HG03139 (cell line): ENCODE results near the gene ZNF341.
"Not testable (repeated sequence)": the region's sequence is repeated elsewhere in the genome, so short reads cannot be mapped to it uniquely, and the experiment has no call there.

Experiments used
- ATAC-seq: cut with Tn5 transposase; IDR thresholded peaks from one replicate; pipeline ENCODE4 v1.9.1; 2021; ENCODE audit not compliant: unreplicated experiment

ZNF341 gene

DNA sequence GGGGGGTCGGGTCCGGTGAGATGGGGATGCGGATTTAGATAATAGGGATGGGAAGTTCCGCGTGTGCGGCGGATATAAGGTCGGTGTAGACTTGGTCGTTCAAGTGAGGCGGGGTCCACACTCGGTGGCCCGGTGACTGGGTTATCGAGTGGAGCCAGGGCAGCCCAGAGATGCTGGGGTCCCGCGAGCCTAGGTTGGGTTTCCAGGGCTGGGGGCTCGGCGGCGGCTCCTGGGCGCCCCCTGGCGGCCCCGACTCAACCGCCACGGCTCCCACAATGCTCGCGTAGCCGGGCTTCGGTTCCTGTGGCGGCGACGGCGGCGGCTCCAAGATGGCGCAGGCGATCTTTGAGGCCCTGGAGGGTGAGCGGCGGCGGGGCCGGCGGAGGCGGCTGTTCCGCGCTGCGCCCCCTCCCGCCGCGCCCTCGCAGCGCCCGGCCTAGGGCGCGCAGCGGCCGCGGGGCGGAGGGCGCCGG, at the start of gene ZNF341:
ZNF341 (plus strand) TSS at position 304 of the 473 bp plus-strand sequence; CDS start at position 330, 26 bp downstream.
- peak; percentile 57 for ATAC-seq

DNA sequence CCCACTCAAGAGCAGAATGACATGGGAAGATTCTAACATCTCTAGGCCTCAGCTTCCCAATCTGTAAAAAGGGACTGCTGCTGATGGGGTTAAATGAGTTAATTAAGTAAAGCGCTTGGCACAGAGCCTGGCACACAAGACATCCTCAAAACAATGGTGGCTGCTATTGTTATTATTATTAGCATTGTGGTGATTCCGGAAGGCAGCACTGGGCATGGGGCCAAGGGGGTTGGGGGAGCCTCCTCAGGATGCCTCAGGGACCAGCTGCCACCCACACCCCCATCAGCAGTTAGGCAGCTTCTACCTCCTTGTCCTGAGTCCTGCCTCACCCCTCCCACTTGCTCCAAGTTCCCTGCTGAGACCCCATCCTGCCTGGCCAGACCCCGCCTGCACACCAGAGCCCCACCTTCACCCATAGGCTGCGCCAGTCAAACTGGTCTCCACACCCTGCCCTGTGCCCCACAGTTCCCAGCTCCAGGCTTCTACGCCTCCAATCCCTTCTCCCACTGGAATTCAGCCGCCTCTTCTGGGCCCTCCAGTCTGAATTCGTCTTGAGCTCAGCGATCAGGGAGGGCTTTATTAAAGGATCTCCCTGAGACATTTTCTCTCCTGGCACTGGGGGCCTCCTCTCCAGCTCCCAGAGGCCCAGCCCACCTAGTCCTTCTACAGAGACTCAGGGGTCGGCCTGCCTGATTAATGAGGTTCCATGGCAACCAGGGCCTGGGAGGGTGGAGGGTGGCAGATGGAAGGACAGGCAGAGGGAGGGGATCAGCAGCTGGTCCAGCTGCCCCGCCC, 47.1 kb upstream of the ZNF341 start:
- ATAC-seq = no peak

DNA sequence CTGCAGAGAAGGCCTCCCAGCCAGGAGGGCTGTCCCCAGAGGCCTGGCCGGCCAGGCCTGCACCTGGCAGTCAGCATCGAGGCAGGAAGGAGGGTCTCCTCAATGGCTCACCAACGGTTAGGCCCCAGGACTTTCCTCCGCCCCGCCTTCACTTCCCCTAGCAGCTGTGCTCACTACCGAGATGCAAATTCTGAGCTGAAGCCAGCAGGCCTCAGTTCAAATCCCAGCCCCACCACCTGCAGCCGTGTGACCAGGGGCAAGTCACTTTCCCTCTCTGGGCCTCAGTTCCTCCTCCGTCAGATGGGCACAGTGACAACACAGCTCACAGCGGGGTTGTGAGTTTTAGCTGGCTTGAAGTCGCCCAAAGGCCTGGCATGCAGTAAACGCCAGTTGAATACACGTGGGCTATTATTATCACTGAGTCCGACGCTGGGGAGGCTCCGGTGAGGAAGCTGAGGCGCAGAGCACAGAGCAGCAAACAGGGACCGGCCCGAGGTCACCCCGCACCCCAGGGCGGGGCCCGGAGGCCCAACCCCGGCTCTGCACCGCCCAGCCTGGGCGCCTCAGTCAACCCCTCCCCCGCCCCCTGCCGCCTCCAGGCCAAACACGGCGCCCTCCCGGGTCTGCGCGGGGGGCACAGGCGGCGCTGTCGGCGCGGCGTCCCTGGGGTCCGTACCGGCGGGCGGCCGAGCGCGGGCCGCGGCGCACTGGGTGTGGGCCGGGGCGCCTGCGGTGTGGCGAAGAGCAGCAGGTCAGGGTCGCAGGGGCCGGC, 46.3 kb upstream of the ZNF341 start:
- no peak for ATAC-seq

DNA sequence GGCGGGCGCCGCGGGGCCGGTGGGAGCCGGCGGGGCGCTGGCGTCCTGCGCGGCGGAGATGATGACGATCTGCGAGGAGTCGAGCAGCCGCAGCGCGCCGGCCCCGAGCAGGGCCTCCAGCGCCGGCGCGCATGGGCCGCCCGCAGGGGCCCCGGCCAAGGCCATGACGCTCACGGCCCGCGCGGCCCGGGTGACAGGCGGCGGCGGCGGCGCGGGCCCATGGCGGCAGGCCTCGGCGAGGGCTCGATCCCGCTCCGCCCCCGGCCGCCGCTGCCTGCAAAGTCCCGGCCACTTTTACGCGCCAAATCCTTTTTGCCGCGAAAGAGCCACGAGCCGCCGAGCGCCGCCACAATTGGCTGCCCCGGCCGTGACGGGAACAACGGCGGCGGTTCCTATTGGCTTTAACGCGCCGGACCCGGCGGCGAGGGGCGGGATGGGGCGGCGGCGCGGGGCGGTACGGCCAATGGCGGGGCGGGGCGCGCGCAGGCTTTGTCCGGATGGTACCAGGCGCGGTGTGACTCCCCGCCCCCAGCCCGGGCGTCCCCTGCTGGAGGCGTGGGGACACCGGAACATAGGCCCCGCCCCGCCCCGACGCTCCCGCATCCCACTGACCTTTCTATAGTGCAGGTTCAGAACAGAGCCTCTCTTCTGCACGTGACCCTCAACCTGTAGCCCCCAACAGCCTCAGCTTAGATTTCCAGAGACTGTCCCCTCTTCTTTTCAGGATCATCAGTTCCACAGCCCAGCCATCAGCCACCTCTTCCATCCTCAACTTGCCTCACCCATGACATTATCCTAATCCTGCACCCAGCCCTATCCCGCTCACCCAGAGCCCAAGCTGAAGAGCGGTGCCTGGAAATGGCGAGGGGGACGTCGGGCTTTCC, 45.5 kb upstream of the ZNF341 start, which contains the start of gene E2F1:
E2F1 (minus strand) TSS at position 286 of the 884 bp plus-strand sequence; CDS start at position 165, 121 bp downstream.
- ATAC-seq = peak; percentile 80

DNA sequence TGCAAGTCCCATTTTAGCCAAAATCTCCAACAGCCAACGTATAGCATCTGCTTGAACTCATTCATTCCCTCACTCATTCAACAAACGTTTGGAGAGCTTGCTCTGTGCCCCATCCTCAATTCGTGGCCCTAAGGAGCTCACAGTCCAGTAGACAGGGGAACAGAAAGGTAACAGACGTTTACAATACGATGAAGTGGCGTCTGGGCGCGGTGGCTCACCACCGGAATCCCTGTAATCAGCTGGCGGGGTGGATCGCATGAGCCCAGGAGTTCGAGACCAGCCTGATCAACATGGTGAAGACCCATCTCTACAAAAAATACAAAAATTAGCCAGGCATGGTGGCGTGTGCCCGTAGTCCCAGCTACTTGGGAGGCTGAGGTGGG, 44.8 kb upstream of the ZNF341 start:
- ATAC-seq = no peak

DNA sequence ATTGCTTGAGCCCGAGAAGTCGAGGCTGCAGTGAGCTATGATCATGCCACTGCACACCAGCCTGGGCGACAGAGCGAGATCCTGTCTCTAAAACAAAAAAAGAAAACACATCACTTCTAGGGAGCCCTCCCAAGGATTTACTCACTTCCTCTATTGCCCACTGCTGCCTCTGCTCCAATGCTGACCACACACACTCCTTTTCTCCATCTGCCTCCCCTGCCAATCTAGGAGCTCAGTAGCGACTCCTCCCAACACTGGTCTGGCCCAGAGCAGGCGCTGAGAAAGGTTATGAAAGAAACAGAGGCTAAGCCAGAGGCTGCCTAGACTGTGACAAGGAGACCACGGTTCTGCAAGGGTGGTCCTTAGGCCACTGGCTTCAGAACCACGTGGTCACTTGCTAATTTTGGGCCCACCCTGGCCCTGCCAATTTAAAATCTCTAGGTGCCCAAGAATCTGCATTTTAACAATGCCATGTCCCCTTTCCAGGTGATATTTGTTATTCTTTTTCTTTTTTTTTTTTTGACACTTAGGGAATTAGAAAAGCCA, 44.4 kb upstream of the ZNF341 start:
- ATAC-seq = no peak

DNA sequence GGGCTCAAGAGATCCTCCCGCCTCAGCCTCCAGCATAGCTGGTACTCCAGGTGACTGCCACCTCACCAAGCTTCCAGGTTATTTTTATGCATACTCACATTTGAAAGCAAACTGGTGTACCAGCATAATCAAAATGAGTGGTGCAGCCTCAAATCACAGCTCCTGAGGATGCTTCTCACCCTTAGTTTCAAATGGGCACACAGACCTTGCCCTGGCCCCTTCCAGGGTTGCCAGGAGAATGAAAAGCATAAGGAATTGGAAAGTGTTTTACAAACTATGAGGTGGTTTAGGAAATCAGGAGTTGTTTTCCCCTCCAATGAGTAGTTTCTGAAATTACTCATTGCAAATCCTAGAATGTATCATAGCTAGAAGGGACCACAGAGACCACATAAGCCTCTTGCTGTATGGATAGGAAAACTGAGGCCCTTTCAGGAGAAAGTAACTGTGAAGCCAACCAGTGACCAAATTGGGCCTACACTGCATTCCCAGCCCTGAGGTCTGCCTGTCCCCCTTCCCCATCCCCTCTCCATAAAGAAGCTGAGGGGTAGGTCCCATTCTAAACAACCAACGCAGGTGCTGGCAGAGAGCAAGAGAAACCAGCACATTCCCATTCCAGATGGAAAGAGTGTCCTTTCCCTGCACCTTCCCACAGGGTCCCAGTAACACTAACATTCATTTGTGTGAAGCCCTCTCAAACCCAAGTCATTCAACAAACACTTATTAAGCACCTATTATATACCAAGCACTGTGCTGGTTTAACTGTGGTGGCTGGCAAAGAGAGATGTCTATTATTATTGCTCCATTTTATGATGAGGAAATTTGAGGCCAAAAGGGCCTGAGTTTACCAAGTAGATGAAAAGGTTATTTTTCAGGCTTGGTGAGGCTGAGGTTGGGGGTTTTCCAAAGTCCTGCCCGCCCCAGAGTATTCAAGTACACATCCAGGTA, 43.5 kb upstream of the ZNF341 start:
- no peak for ATAC-seq

DNA sequence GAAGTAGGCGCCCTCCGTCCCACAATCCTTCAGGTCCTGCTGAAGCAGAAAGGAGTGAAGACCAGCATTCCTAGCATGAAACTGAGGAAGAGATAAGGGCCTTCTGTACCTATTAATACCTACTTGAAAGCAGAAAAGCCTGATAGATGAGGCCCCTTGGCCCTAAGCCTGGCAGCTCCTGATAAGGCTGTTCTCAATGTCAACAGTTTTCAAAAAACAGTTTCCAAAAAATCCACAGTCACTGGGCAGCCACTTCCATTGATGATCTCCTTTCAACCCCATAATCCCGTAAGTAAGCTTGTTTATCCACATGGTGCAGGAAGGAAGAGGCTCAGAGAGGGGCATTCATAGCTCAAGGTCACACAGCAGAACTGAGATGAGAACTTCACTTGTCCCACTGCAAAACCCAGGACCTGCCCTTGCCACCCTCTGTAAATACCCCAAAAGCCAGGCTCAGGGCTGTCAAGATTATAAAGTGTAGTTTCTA, 42.8 kb upstream of the ZNF341 start:
- no peak for ATAC-seq

DNA sequence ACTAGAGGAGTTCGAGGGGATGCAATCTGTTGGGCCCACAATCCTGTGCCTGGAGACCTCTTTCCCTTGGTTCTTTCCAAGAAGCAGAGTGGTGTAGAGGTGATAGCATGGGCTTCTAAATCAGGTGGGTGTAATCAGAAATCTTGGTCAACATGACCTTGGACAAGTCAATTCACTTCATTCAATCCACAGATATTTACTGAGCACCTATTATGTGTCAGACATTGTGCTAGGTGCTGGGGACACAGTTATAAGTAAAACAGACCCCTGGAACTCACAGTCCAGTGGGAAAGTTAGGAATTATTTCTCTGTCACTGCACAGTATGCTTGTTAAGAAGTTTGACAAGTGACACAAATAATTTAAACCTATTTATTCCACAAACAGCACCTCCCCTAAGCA, 42.3 kb upstream of the ZNF341 start:
- no peak for ATAC-seq

DNA sequence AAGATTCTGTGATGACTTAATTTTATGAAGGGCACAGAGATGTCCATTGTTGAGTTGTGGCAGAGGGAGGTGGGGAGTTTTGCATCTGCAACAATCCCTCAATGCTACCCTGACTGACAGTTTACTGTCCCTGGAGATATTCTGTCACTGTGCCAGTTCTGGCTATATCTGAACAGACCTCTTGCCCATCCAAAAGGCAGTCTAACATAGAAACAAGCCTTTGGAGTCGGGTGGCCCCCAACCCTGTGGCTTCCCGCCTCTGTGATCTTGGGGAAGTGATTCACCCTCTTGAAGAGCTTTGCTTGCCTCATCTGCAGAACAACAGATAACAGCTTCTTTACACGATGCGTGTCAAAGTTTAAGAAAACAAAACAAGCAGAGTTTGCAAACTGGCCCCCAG, 41.8 kb upstream of the ZNF341 start:
- no peak for ATAC-seq

DNA sequence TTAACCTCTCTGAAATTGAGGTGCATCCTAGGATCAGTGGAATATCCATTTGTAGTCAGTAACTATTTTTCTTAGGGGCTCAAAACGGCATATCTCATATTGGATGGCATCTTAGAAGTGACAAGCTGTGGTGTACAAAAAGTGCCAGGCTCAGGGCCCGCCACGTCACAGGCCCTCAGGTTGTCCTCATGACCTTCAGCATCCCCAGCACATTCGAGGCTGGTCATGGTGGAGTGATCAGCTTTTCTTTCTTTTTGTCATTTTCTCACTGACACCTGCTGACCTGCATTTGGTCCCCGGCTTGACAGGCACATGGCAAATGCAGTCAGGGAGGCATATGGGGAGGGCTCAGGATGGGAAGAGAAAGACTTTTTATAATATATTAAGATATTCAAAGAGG, 38.5 kb upstream of the ZNF341 start:
- no peak for ATAC-seq

DNA sequence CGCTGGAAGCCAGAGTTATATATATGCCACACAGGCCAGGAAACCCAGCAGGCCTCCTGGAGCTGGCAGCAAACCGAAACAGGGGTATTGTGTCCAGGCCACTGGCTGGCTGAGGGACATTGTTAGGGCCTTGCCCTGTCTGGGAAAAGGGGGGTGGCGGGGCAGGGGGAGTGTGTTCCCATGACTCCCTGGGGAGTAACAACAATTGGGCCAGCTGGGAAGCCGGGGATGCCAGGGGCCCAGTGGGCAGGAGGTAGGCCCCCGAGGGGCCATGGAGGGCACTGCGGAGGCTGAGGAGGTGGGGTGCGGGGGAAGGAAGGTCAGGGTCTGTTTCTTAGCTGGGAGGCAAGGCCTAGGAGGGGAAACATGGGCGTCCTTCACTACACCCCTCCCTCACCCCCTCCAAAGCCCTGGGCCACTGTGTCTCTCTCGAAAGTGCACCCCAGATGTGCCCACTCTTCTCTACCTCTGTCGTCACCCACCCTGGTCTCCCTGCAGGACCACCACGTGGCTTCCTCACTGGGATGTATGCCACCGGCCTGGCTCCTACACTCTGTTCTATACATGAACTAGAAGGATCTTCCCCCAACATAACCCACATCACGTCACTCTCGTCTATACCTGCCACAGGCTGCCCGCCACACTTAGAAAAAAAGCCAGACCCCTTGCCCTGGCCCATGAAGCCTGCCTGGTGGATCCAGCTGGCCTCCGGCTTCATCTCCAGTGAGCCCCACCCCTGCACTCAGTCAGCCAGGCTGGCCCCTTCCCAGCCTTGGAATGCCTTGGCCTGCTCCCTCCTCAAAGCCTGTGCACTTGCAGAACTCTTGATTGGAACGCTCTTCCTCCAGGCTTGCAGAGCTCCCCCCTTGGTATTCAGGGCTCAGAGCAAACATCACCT, 37.8 kb upstream of the ZNF341 start:
- ATAC-seq = no peak

DNA sequence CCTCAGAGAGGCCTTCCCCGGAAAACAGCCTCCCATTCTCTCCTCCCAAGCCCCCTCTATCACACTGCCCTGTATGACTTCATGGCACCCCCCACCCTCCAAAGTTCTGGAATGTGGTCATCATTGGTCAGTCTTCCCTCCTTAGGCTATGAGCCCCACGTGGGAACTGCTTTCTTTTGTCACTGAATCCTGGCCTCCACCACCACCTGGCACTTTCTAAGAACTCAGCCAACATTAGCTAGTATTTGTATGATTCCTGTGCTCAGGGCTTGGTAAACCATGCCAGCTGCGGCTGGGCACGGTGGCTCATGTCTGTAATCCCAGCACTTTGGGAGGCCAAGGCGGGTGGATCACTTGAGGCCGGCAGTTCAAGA, 37.2 kb upstream of the ZNF341 start:
- ATAC-seq = no peak

DNA sequence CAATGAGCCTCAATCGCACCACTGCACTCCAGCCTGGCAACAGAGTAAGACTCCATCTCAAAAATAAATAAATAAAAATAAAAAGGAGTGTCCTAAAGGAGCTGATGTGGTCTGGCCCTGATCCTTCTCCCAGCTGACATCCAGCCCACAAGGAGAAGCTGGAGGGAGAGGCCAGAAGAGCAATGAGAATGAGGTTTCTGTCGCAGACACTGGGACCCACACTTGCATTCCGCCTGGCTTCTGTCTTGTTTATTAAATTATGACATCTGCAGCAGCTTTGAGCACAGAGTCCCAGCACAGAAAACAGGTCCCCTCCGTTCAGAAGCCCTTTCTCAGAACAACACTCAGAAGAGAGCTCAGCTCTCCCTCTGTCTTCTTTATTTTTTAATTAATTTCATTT, 35.3 kb upstream of the ZNF341 start:
- no peak for ATAC-seq

DNA sequence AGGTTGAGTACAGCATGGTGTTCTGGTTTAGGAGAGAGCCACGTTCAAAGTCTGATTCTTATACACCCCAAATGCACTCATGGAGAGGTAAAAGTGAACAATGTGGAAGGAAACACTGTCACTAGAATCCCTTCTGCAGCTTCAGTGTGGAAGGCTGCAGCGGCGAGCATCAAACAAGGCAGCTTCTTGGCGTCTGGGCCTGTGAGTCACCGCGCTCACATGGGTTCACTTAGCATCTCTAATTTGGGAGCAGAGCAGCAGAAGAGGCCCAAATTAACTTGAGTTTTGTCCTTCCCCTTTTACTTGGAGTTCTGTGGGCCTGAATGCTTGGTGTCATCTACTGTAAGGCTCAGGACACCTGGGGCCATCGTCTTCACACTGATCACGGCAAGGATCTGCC, 34.7 kb upstream of the ZNF341 start:
- ATAC-seq = no peak

DNA sequence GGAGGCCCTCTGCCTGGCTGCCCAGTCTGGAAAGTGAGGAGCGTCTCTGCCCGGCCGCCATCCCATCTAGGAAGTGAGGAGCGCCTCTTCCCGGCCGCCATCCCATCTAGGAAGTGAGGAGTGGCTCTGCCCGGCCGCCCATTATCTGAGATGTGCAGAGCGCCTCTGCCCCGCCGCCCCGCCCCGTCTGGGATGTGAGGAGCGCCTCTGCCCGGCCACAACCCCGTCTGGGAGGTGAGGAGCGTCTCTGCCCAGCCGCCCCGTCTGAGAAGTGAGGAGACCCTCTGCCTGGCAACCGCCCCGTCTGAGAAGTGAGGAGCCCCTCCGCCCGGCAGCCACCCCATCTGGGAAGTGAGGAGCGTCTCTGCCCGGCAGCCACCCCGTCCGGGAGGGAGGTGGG, 32.8 kb upstream of the ZNF341 start:
- not testable (repeated sequence) for ATAC-seq

DNA sequence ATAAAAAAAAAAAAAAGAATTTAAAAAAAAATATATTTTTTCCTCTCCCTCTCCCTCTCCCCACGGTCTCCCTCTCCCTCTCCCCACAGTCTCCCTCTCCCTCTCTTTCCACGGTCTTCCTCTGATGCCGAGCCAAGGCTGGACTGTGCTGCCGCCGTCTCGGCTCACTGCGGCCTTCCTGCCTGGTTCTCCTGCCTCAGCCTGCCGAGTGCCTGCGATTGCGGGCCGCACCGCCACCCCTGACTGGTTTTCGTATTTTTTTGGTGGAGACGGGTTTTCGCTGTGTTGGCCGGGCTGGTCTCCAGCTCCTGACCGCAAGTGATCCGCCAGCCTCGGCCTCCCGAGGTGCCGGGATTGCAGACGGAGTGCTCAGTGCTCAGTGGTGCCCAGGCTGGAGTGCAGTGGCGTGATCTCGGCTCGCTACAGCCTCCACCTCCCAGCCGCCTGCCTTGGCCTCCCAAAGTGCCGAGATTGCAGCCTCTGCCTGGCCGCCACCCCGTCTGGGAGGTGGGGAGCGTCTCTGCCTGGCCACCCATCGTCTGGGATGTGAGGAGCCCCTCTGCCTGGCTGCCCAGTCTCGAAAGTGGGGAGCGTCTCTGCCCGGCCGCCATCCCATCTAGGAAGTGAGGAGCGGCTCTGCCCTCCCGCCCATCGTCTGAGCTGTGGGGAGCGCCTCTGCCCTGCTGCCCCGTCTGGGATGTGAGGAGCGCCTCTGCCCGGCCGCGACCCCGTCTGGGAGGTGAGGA, 30.9 kb upstream of the ZNF341 start:
- not testable (repeated sequence) for ATAC-seq
